GM12865 (cell line): ENCODE data around the gene GALNT18.

ENCODE experiments used
- DNase-seq: peaks from one replicate; pipeline ENCODE4 v3.0.0; 2010; ENCODE audit warnings: low read depth
- H3K4me3 ChIP-seq: 2 replicates; pipeline ENCODE4 v1.5.1; 2011; ENCODE audit warnings: mild to moderate bottlenecking, low read depth, low read length, control low read depth
- CTCF ChIP-seq: IDR thresholded peaks from 2 replicates; pipeline ENCODE4 v1.5.1; 2011; ENCODE audit warnings: low read length, control low read depth, low read depth, inconsistent platforms; ENCODE audit not compliant: insufficient read depth; ENCODE audit errors: missing control alignments

The GALNT18 gene

GRCh38 chr11:11493698-11494097, 128.1 kb downstream of the GALNT18 start:
- TF ChIP-seq CTCF = no peak
- DNase-seq = no peak

DNA sequence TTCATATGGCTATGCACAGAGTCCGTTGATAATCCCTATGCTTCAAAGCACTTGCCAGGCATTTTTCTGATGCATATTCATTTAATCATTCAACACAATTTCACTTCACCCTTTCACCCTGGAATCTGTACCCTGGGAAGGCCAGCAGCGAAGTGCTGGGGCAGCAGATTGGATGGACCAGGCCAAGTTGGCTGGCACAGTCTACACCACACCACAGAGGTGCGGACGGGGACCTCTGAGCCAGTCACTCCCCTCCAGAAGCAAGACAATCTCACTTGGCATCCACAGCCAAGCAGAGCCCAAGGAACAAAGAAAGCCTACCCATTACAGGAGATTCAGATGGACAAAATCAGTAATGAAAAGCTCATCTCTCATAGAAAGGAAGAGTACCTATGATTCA, 130.2 kb downstream of the GALNT18 start:
- TF ChIP-seq CTCF = no peak

More at GRCh38 chr11:11493698-11494097, 128.1 kb downstream of the GALNT18 start:
- H3K4me3 ChIP-seq = no peak overlapping the region

GRCh38 chr11:11491014-11491413, 130.8 kb downstream of the GALNT18 start:
- DNase-seq = no peak
- no peak for TF ChIP-seq CTCF

More for the DNA sequence above, 130.2 kb downstream of the GALNT18 start:
- no peak overlapping the region for H3K4me3 ChIP-seq
- no peak for DNase-seq

GRCh38 chr11:11486423-11486822, 135.4 kb downstream of the GALNT18 start:
- H3K4me3 ChIP-seq = no peak overlapping the region
- no peak for TF ChIP-seq CTCF
- no peak for DNase-seq

More at GRCh38 chr11:11491014-11491413, 130.8 kb downstream of the GALNT18 start:
- H3K4me3 ChIP-seq = no peak overlapping the region

DNA sequence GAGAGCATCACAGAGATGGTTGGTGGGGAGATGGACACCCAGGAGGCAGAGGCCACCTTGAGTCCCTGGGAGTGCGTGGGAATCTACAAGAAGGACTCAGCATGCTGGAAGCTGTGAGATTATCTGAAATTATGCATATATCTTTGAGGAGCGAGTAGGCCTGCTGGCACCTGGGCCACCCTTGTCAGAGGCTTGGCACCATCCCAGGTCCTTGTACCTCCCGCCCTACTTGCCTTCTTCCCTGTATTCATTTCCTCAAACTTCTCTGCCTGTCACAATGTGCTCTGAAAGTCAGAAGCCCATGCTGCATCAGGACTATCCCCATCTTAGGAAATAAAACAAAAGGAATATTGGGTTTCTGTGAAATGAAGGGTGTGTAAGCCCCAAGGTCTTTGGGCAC, 135.8 kb downstream of the GALNT18 start:
- no peak overlapping the region for H3K4me3 ChIP-seq
- no peak for DNase-seq
- no peak for TF ChIP-seq CTCF

DNA sequence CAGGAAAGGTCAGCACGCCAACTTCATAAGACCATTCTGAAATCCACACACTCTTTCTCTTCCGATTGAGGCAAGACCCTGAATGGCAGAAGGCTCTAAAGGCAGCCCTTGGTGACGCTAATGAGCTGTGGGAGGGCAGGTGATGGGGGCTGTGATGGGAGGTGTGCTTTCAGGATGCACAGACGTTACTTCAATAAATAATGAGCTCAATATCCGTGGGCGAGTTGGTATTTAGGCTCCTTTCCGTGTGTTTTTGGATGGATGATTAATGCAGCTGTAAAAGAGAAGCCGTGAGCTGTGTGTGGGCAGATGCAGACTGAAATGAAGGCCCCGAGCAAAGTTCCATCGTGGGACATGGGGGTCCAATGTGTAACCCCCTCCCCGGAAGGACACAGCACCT, 138.2 kb downstream of the GALNT18 start:
- DNase-seq = no peak
- TF ChIP-seq CTCF = no peak
- no peak overlapping the region for H3K4me3 ChIP-seq

DNA sequence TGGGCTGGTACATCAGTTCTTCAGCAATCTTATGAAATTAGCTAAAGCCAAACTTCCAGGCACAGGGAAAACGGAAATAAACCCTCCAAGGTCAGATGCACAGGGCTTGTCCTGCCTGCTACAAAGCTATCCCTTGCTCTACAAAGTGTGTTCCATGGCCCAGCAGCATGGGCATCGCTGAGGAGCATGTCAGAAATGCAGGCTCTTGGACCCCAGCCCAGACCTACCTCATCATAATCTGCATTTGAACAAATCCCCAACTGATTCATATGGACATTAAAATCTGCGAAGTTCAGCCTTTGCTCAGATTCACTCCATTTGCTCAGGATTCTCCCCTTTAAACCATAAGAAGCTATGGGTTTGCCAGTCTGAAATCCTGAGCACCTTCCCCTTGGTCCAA, 139.1 kb downstream of the GALNT18 start:
- DNase-seq = no peak
- TF ChIP-seq CTCF = no peak
- H3K4me3 ChIP-seq = no peak overlapping the region
